GM12873 (cell line): Measurements from ENCODE around the gene SLBP.

Experiments
- TF ChIP-seq, protein P1 (sequence below): IDR thresholded peaks from 2 replicates; pipeline ENCODE4 v1.5.1; 2012; ENCODE audit warnings: low read depth, mild to moderate bottlenecking, moderate library complexity, low read length, control low read depth; ENCODE audit not compliant: insufficient read depth; ENCODE audit errors: missing control alignments

Gene SLBP

DNA sequence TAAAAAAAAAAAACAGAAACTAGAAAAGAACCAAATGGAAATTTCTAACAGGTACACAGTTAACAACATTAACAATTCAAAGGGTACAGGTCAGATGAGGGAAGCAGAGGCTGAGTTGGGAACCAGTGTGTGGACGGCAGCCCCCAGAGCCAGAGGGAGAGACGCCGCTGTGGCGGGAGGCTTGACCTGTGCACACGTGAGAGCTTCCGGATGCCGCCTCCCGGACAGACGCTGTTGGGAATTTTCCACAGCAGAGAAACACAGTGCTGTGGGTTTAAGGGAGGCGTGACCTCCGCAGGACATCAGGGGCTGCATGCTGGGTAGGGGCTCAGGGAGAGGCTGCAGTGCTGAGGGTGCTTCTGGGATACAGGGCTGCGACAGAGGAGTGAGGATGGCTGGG is 31.4 kb upstream of the SLBP start:
- TF ChIP-seq, protein P1, sequence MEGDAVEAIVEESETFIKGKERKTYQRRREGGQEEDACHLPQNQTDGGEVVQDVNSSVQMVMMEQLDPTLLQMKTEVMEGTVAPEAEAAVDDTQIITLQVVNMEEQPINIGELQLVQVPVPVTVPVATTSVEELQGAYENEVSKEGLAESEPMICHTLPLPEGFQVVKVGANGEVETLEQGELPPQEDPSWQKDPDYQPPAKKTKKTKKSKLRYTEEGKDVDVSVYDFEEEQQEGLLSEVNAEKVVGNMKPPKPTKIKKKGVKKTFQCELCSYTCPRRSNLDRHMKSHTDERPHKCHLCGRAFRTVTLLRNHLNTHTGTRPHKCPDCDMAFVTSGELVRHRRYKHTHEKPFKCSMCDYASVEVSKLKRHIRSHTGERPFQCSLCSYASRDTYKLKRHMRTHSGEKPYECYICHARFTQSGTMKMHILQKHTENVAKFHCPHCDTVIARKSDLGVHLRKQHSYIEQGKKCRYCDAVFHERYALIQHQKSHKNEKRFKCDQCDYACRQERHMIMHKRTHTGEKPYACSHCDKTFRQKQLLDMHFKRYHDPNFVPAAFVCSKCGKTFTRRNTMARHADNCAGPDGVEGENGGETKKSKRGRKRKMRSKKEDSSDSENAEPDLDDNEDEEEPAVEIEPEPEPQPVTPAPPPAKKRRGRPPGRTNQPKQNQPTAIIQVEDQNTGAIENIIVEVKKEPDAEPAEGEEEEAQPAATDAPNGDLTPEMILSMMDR = no peak

- TF ChIP-seq, protein P1 = no peak
Measured at GRCh38 chr4:1741208-1741607, 29.1 kb upstream of the SLBP start.

- TF ChIP-seq, protein P1 = no peak
Measured at GRCh38 chr4:1740021-1740545, 28.0 kb upstream of the SLBP start.

- TF ChIP-seq, protein P1 = no peak
Measured at GRCh38 chr4:1739358-1739757, 27.2 kb upstream of the SLBP start.

DNA sequence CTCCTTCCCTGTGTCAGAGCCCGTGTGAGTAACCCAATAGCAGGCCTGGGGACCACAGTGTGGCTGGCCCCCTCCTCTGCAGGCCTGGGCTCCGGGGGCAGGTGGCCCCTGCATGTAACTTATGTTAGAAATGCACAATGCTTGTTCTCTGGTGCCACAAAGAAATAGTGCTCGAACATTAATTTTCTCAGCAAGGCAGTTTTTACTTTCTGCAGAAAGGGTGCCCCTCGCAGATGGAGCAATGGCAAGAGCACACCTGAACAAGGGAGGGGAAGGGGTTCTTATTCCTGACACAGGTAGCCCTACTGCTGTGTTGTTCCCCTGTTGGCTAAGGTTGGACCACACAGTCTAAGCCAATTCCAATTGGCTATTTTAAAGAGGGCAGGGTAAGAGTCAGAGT is 26.3 kb upstream of the SLBP start:
- TF ChIP-seq, protein P1 = no peak

DNA sequence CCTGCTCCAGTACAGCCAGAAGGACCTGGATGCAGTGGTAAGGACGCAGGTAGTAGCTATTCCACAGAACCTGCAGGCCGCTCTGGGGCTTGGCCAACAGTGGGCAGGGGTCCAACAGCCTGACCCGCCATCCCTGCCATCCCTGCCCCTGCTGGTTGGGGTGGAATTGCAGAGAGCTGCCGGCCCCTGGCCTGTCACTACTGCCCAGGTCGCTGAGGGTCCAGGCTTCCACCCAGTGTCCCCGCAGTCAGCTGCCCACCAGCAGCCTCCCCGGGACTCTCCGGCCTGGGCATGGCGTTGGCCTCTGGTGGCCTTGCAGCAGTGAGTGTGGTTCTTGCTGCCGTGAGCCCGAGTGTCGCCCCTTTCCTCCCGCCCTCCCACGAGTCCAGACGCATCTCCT is 25.5 kb upstream of the SLBP start:
- TF ChIP-seq, protein P1 = no peak

GRCh38 chr4:1736812-1737211 is 24.7 kb upstream of the SLBP start:
- TF ChIP-seq, protein P1 = no peak

- TF ChIP-seq, protein P1 = no peak
Measured at GRCh38 chr4:1735215-1735614, 23.1 kb upstream of the SLBP start.
